Tibial nerve (tissue), 4 donors: ENCODE measurements around the gene SNX9. TPM values are rescaled to one million over a fixed set of nuclear protein-coding genes. Genes with fewer than 3 reads are reported as not detected.
A peak's percentile ranks its signal among the peaks of the same experiment; 100 is the strongest.

Experiments
- DNase-seq, 2 donors: peaks; one replicate each; pipeline ENCODE4 v3.0.0-alpha.2; 2019; ENCODE audit warnings: low spot score in 2 of 2
- H3K27ac ChIP-seq, 4 donors: fragments of 200-600 bp; sonication (generic) in 3 of 4; one replicate each; pipeline ENCODE4 v1.5.1; 2017 to 2019; ENCODE audit warnings: mild to moderate bottlenecking in 1 of 4
- H3K27me3 ChIP-seq, 2 donors: fragments of 200-600 bp; sonication (generic) in 1 of 2; one replicate each; pipeline versions ENCODE4 v1.5.1 to v1.6.0; 2017 to 2019
- H3K36me3 ChIP-seq, 3 donors: fragments of 200-600 bp; sonication (generic); one replicate each; pipeline ENCODE4 v1.5.1; 2018 to 2019
- H3K4me1 ChIP-seq, 4 donors: fragments of 200-600 bp; sonication (generic) in 3 of 4; one replicate each; pipeline ENCODE4 v1.5.1; 2017 to 2019
- H3K4me3 ChIP-seq, 4 donors: fragments of 200-600 bp; sonication (generic) in 3 of 4; one replicate each; pipeline ENCODE4 v1.5.1; 2017 to 2019; ENCODE audit warnings: mild to moderate bottlenecking in 1 of 4, moderate library complexity in 1 of 4
- H3K9me3 ChIP-seq, 4 donors: fragments of 200-600 bp; sonication (generic) in 3 of 4; one replicate each; pipeline ENCODE4 v1.5.1; 2017 to 2019
- CTCF ChIP-seq, 5 experiments: fragments of 200-600 bp in 3 of 5; fragments of 450-650 bp in 2 of 5; sonication (generic) in 3 of 5; IDR thresholded peaks; one replicate each; pipeline ENCODE4 v1.5.1; 2016 to 2019; ENCODE audit warnings: antibody characterized with exemption in 5 of 5, mild to moderate bottlenecking in 3 of 5, moderate library complexity in 2 of 5
- EP300 ChIP-seq, 2 donors: sonication (generic); formaldehyde crosslinking; IDR thresholded peaks; one replicate each; pipeline ENCODE4 v1.6.1; 2017; ENCODE audit warnings: antibody characterized with exemption in 2 of 2, mild to moderate bottlenecking in 1 of 2
- POLR2A ChIP-seq, 2 donors: fragments of 450-650 bp; IDR thresholded peaks; one replicate each; pipeline ENCODE4 v1.6.1; 2017; ENCODE audit warnings: antibody characterized with exemption in 2 of 2, mild to moderate bottlenecking in 2 of 2, moderate library complexity in 2 of 2
- WGBS, 2 donors: methylation state at CpG; one replicate each; pipeline ENCODE4 v1.1.5; 2018; 5-methylcytosine and 5-hydroxymethylcytosine counted together
- total RNA-seq, 4 donors: library from RNA; depleted of rRNA; stranded (reverse); fragments of >200 nt; gene quantifications; one replicate each; pipeline ENCODE4 v1.1.0, GENCODE V29; 2016

SNX9 gene
- total RNA-seq, 4 donors from 2014 or later, result 61.2 to 69.2 (median 63.9) TPM

GRCh38 chr6:157921685-157922367 lies 98.8 kb downstream of the SNX9 start:
- TF ChIP-seq EP300 (IDR thresholded peaks at IDR 0.05) (peak in 1 of 2 donors; percentile 55), CTCF (IDR thresholded peaks at IDR 0.05) (no peak)
- no peaks in the 10 kb centered on the region for H3K27me3 ChIP-seq
- H3K4me3 ChIP-seq, result no peak overlapping the region
- WGBS, 2 donors, result 45 to 50% methylated on average over 4 of the region's 4 CpGs
- peak in 1 of 2 donors; percentile 53 for DNase-seq
- H3K36me3 ChIP-seq, result peaks cover 0 to 95% (median under 1%) of the 10 kb centered on the region in 3 donors
- H3K27ac ChIP-seq, result peak overlapping the region in 1 of 4 donors; percentile 25
- H3K9me3 ChIP-seq, result peaks cover 0 to 8% (median 0%) of the 10 kb centered on the region in 4 donors
- H3K4me1 ChIP-seq, result no peaks in the 10 kb centered on the region

- no peak for DNase-seq
- Histone ChIP-seq H3K9me3 (no peaks in the 10 kb centered on the region), H3K4me3 (no peak overlapping the region), H3K36me3 (peaks cover 0 to 95% (median 9%) of the 10 kb centered on the region in 3 donors), H3K27me3 (no peaks in the 10 kb centered on the region), H3K27ac (no peak overlapping the region), H3K4me1 (no peaks in the 10 kb centered on the region)
- TF ChIP-seq EP300 (IDR thresholded peaks at IDR 0.05), result no peak
- TF ChIP-seq CTCF (IDR thresholded peaks at IDR 0.05), result no peak
- no peak for TF ChIP-seq POLR2A (IDR thresholded peaks at IDR 0.05)
- 98% methylated on average over 2 of the region's 2 CpGs for WGBS, 2 donors
Observed at GRCh38 chr6:157925771-157926170, 102.7 kb downstream of the SNX9 start.

- no peak for TF ChIP-seq CTCF (IDR thresholded peaks at IDR 0.05)
- no peak for TF ChIP-seq EP300 (IDR thresholded peaks at IDR 0.05)
- no peak for TF ChIP-seq POLR2A (IDR thresholded peaks at IDR 0.05)
- H3K27me3 ChIP-seq, result no peaks in the 10 kb centered on the region
- no peak overlapping the region for H3K4me3 ChIP-seq
- H3K36me3 ChIP-seq, result peaks cover 0 to 96% (median 9%) of the 10 kb centered on the region in 3 donors
- H3K9me3 ChIP-seq, result no peaks in the 10 kb centered on the region
- DNase-seq, result no peak
- 96% methylated on average over 7 of the region's 7 CpGs for whole genome bisulfite sequencing, 2 donors
- H3K27ac ChIP-seq, result no peak overlapping the region
- no peaks in the 10 kb centered on the region for H3K4me1 ChIP-seq
Observed at GRCh38 chr6:157927011-157927410, 104.0 kb downstream of the SNX9 start.

- Histone ChIP-seq H3K36me3 (peaks cover 0 to 98% (median 9%) of the 10 kb centered on the region in 3 donors), H3K4me3 (no peak overlapping the region), H3K27ac (no peak overlapping the region), H3K9me3 (no peaks in the 10 kb centered on the region), H3K4me1 (no peaks in the 10 kb centered on the region), H3K27me3 (no peaks in the 10 kb centered on the region)
- WGBS, 2 donors, result 77 to 87% methylated on average over 13 of the region's 13 CpGs
- no peak for TF ChIP-seq CTCF (IDR thresholded peaks at IDR 0.05)
- no peak for TF ChIP-seq POLR2A (IDR thresholded peaks at IDR 0.05)
- no peak for TF ChIP-seq EP300 (IDR thresholded peaks at IDR 0.05)
- DNase-seq, result no peak
Observed at GRCh38 chr6:157928428-157928827, 105.4 kb downstream of the SNX9 start.

- Histone ChIP-seq H3K36me3 (peaks cover 0 to 98% (median 9%) of the 10 kb centered on the region in 3 donors), H3K9me3 (no peaks in the 10 kb centered on the region), H3K27ac (no peak overlapping the region), H3K4me3 (no peak overlapping the region), H3K4me1 (no peaks in the 10 kb centered on the region), H3K27me3 (no peaks in the 10 kb centered on the region)
- DNase-seq, result no peak
- no peak for TF ChIP-seq EP300 (IDR thresholded peaks at IDR 0.05)
- TF ChIP-seq POLR2A (IDR thresholded peaks at IDR 0.05), result no peak
- no peak for TF ChIP-seq CTCF (IDR thresholded peaks at IDR 0.05)
- 69 to 73% methylated on average over 7 of the region's 7 CpGs for WGBS, 2 donors
Observed at GRCh38 chr6:157929076-157929475, 106.0 kb downstream of the SNX9 start.
